WTC11 (cell line): Measurements from ENCODE around the gene DCAF17. TPM values are rescaled to one million over a fixed set of nuclear protein-coding genes. Genes with fewer than 3 reads are reported as not detected.

Experiments used
- ATAC-seq: fragments of 200-7000 bp; cut with Tn5 transposase; 2 replicates; pipeline ENCODE4 v1.10.0; 2021; ENCODE audit warnings: mild to moderate bottlenecking, moderate library complexity
- CTCF ChIA-PET: fragments of 300-600 bp; sonication (Branson Sonifier 250); formaldehyde crosslinking; loops from one replicate; lab custom pipeline; 2021; ENCODE audit warnings: antibody characterized with exemption; lab: Charles Lee
- POLR2A ChIA-PET: fragments of 350-600 bp; sonication (Branson Sonifier 250); formaldehyde crosslinking; loops from one replicate; lab custom pipeline; 2021; ENCODE audit warnings: antibody characterized with exemption; lab: Charles Lee
- DNase-seq: peaks from one replicate; pipeline ENCODE4 v3.0.0; 2021; ENCODE audit warnings: low spot score
- H3K27ac Mint-ChIP-seq: 2 replicates; pipeline ENCODE4 v1.8.0; 2021; ENCODE audit warnings: mixed read lengths
- H3K27me3 Mint-ChIP-seq: 2 replicates; pipeline ENCODE4 v1.8.0; 2021; ENCODE audit warnings: low read depth, mild to moderate bottlenecking, moderate library complexity, mixed read lengths
- H3K36me3 Mint-ChIP-seq: 2 replicates; pipeline ENCODE4 v1.8.0; 2021; ENCODE audit warnings: mixed read lengths
- H3K4me1 Mint-ChIP-seq: 2 replicates; pipeline ENCODE4 v1.8.0; 2022; ENCODE audit warnings: mixed read lengths
- H3K4me3 Mint-ChIP-seq: 2 replicates; pipeline ENCODE4 v1.8.0; 2021; ENCODE audit warnings: mild to moderate bottlenecking, moderate library complexity, mixed read lengths
- H3K9me3 Mint-ChIP-seq: 2 replicates; pipeline ENCODE4 v1.8.0; 2021; ENCODE audit warnings: mixed read lengths
- AR ChIP-seq: fragments of 250-450 bp; sonication (Bioruptor Pico); IDR thresholded peaks from 2 replicates; pipeline ENCODE4 v1.9.0; 2021; ENCODE audit warnings: mild to moderate bottlenecking
- ETV6 ChIP-seq: sonication (generic); formaldehyde crosslinking; IDR thresholded peaks from 2 replicates; pipeline ENCODE4 v1.8.1; 2022; ENCODE audit warnings: mild to moderate bottlenecking, missing genetic modification reagents
- FOXJ3 ChIP-seq: sonication (generic); formaldehyde crosslinking; IDR thresholded peaks from 2 replicates; pipeline ENCODE4 v1.9.0; 2021; ENCODE audit warnings: missing genetic modification reagents, mild to moderate bottlenecking, borderline replicate concordance
- KAT7 ChIP-seq: sonication (generic); formaldehyde crosslinking; IDR thresholded peaks from 2 replicates; pipeline ENCODE4 v1.8.1; 2023; ENCODE audit warnings: missing genetic modification reagents, mild to moderate bottlenecking, borderline replicate concordance
- NFATC4 ChIP-seq: fragments of 250-450 bp; sonication (Bioruptor Pico); IDR thresholded peaks from 2 replicates; pipeline ENCODE4 v1.9.0; 2021; ENCODE audit warnings: mild to moderate bottlenecking
- PREB ChIP-seq: sonication (generic); formaldehyde crosslinking; IDR thresholded peaks from 2 replicates; pipeline ENCODE4 v1.8.1; 2022; ENCODE audit warnings: mild to moderate bottlenecking, missing genetic modification reagents, moderate library complexity, borderline replicate concordance
- RORB ChIP-seq: fragments of 250-450 bp; sonication (Bioruptor Pico); IDR thresholded peaks from 2 replicates; pipeline ENCODE4 v1.9.0; 2021; ENCODE audit warnings: mild to moderate bottlenecking
- SMAD4 ChIP-seq: sonication (generic); formaldehyde crosslinking; IDR thresholded peaks from 2 replicates; pipeline ENCODE4 v1.8.0; 2022; ENCODE audit warnings: mild to moderate bottlenecking, missing genetic modification reagents
- SOX15 ChIP-seq: fragments of 250-450 bp; sonication (Bioruptor Pico); IDR thresholded peaks from 2 replicates; pipeline ENCODE4 v1.9.0; 2021; ENCODE audit warnings: mild to moderate bottlenecking
- SP1 ChIP-seq: sonication (generic); formaldehyde crosslinking; conservative IDR thresholded peaks from 2 replicates; pipeline ENCODE4 v1.8.1; 2022; ENCODE audit warnings: missing genetic modification reagents
- ZNF138 ChIP-seq: sonication (generic); formaldehyde crosslinking; conservative IDR thresholded peaks from 2 replicates; pipeline ENCODE4 v1.8.1; 2022; ENCODE audit warnings: mild to moderate bottlenecking, moderate library complexity, missing genetic modification reagents
- ZNF219 ChIP-seq: sonication (generic); formaldehyde crosslinking; IDR thresholded peaks from 2 replicates; pipeline ENCODE4 v1.8.0; 2023; ENCODE audit warnings: missing genetic modification reagents, mild to moderate bottlenecking, borderline replicate concordance
- ZNF232 ChIP-seq: sonication (generic); formaldehyde crosslinking; IDR thresholded peaks from 2 replicates; pipeline ENCODE4 v1.8.0; 2022; ENCODE audit warnings: mild to moderate bottlenecking, missing genetic modification reagents
- ZNF671 ChIP-seq: fragments of 250-450 bp; sonication (Bioruptor Pico); IDR thresholded peaks from 2 replicates; pipeline ENCODE4 v1.8.0; 2021; ENCODE audit warnings: mild to moderate bottlenecking
- total RNA-seq: library from RNA; stranded (reverse); gene quantifications from 3 replicates; pipeline ENCODE4 v1.2.3, GENCODE V29; 2021
- TF ChIP-seq, protein P1 (sequence below): sonication (generic); formaldehyde crosslinking; IDR thresholded peaks from 2 replicates; pipeline ENCODE4 v1.8.0; 2023; ENCODE audit warnings: missing genetic modification reagents, mild to moderate bottlenecking, borderline replicate concordance
- TF ChIP-seq, protein P2 (sequence below): sonication (generic); formaldehyde crosslinking; IDR thresholded peaks from 2 replicates; pipeline ENCODE4 v1.8.0; 2023; ENCODE audit warnings: missing genetic modification reagents
- TF ChIP-seq, protein P3 (sequence below): fragments of 250-450 bp; sonication (Bioruptor Pico); IDR thresholded peaks from 2 replicates; pipeline ENCODE4 v1.9.0; 2021; ENCODE audit warnings: moderate library complexity, mild to moderate bottlenecking, inconsistent platforms, borderline replicate concordance

DCAF17 gene
- total RNA-seq, 1 experiment from 2014 or later: 27.2 TPM

DNA sequence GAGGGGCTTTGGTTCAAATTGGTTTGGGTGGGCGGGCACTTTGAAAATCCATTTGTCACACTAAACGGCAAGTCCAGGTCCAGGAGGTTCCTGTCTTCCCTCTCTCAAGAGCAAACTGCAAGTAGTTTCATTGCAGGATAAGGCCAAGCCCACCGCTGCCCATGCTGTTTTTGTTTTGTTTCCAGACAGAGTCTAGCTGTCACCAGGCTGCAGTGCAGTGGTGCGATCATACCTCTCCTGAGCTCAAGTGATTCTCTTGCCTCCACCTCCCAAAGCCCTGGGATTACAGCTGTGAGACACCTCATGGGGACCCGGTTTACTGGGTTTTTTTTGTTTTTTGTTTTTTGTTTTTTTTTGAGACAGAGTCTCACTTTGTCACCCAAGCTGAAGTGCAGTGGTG lies 86.4 kb downstream of the DCAF17 start (continued):
- TF ChIP-seq, protein P1, sequence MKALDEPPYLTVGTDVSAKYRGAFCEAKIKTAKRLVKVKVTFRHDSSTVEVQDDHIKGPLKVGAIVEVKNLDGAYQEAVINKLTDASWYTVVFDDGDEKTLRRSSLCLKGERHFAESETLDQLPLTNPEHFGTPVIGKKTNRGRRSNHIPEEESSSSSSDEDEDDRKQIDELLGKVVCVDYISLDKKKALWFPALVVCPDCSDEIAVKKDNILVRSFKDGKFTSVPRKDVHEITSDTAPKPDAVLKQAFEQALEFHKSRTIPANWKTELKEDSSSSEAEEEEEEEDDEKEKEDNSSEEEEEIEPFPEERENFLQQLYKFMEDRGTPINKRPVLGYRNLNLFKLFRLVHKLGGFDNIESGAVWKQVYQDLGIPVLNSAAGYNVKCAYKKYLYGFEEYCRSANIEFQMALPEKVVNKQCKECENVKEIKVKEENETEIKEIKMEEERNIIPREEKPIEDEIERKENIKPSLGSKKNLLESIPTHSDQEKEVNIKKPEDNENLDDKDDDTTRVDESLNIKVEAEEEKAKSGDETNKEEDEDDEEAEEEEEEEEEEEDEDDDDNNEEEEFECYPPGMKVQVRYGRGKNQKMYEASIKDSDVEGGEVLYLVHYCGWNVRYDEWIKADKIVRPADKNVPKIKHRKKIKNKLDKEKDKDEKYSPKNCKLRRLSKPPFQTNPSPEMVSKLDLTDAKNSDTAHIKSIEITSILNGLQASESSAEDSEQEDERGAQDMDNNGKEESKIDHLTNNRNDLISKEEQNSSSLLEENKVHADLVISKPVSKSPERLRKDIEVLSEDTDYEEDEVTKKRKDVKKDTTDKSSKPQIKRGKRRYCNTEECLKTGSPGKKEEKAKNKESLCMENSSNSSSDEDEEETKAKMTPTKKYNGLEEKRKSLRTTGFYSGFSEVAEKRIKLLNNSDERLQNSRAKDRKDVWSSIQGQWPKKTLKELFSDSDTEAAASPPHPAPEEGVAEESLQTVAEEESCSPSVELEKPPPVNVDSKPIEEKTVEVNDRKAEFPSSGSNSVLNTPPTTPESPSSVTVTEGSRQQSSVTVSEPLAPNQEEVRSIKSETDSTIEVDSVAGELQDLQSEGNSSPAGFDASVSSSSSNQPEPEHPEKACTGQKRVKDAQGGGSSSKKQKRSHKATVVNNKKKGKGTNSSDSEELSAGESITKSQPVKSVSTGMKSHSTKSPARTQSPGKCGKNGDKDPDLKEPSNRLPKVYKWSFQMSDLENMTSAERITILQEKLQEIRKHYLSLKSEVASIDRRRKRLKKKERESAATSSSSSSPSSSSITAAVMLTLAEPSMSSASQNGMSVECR (CRISPR knock-in tag): no peak
- no peak for TF ChIP-seq RORB (CRISPR knock-in tag)
- no peak for TF ChIP-seq ZNF232
- no peak for TF ChIP-seq ZNF138
- TF ChIP-seq FOXJ3 (CRISPR knock-in tag): no peak
- no peak for TF ChIP-seq ZNF219
- TF ChIP-seq ETV6 (CRISPR knock-in tag): no peak
- no peak for TF ChIP-seq SMAD4
- TF ChIP-seq, protein P2, sequence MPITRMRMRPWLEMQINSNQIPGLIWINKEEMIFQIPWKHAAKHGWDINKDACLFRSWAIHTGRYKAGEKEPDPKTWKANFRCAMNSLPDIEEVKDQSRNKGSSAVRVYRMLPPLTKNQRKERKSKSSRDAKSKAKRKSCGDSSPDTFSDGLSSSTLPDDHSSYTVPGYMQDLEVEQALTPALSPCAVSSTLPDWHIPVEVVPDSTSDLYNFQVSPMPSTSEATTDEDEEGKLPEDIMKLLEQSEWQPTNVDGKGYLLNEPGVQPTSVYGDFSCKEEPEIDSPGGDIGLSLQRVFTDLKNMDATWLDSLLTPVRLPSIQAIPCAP: no peak

- Mint-ChIP-seq H3K9me3 (peaks cover 4% of the 10 kb centered on the region; the same call in 1 of the 2 replicates), H3K4me1 (peaks cover 25% of the 10 kb centered on the region), H3K36me3 (no peaks in the 10 kb centered on the region; the same call in 1 of the 2 replicates), H3K27me3 (no peaks in the 10 kb centered on the region; the same call in 1 of the 2 replicates), H3K4me3 (peak overlapping the region; percentile 90), H3K27ac (peak overlapping the region; percentile 40; the same call in 1 of the 2 replicates)
- TF ChIP-seq AR (CRISPR knock-in tag) (no peak), KAT7 (CRISPR knock-in tag) (no peak), PREB (no peak), ZNF232 (no peak), SP1 (CRISPR knock-in tag) (no peak), NFATC4 (CRISPR knock-in tag) (no peak), ZNF671 (CRISPR knock-in tag) (no peak), SOX15 (CRISPR knock-in tag) (no peak)
- TF ChIP-seq, protein P3, sequence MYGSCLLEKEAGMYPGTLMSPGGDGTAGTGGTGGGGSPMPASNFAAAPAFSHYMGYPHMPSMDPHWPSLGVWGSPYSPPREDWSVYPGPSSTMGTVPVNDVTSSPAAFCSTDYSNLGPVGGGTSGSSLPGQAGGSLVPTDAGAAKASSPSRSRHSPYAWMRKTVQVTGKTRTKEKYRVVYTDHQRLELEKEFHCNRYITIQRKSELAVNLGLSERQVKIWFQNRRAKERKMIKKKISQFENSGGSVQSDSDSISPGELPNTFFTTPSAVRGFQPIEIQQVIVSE (CRISPR knock-in tag): no peak
- CTCF ChIA-PET: interaction anchor here (1.1 to 1.5 kb wide), 3 partner anchors 8 to 21 kb away, joined by 4 to 5 read pairs (median 5); no protein-coding TSS in a partner anchor
- DNase-seq (no peak), ATAC-seq (no peak)
- POLR2A ChIA-PET: interaction anchor here (0.6 to 1.5 kb wide), 6 partner anchors 10 to 650 kb away, joined by 3 to 4 read pairs (median 4); no protein-coding TSS in a partner anchor
Measured at GRCh38 chr2:171521361-171522051, 87.5 kb downstream of the DCAF17 start.
